ENCODE measurements around the gene NSG1. TPM values are rescaled to one million over a fixed set of nuclear protein-coding genes. Genes with fewer than 3 reads are reported as not detected.

Gene NSG1
- total and polyA plus RNA-seq, 2 donors (not counting 3 experiments of a cell fraction or from before 2014, with no cell fraction given), result 2.0 to 2.9 TPM

DNA sequence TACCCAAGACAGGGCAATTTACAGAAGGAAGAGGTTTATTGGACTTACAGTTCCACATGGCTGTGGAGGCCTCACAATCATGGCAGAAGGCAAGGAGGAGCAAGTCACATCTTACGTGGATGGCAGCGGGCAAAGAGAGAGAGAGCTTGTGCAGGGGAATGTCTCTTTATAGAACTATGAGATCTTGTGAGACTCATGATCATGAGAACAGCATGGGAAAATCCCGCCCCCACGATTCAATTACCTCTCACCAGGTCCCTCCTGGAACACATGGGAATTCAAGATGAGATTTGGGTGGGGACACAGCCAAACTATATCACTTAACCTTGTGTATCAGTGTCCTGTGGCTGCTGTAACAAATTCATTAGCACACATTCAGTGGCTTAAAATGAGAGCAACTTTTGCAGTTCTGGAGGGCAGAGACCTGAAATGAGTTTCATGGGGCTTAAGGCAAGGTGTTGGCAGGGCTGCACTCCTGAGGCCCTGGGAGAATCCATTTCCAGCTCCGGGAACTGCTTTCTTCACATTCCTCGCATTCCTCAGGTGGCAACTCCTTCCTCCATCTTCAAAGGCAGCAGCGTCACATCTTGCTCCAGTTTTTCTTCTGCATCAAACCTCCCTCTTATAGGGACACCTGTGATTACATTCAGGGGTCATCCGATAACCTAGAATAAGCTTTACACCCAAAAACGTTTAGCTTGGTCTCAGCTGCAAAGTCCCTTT lies 22.3 kb upstream of the NSG1 start:
- no peaks in the 10 kb centered on the region for H3K9me3 ChIP-seq (replicated peaks; ENCODE audit: control insufficient read depth, insufficient read depth, low read length)
- H3K4me2 ChIP-seq (ENCODE audit: insufficient read depth, low read length), result no peak overlapping the region
- H3K9me1 ChIP-seq (replicated peaks; ENCODE audit: control insufficient read depth, extremely low read depth, insufficient read depth, low read length), result no peaks in the 10 kb centered on the region
- no peaks in the 10 kb centered on the region for H3K79me2 ChIP-seq (ENCODE audit: control insufficient read depth, insufficient read depth, low read length)
- FAIRE-seq, result no peak
- no peak for DNase-seq (ENCODE audit: low read depth, low spot score)
- H3K9ac ChIP-seq (replicated peaks; ENCODE audit: extremely low read depth, insufficient read depth, low read length), result no peak overlapping the region
- no peak overlapping the region for H3K4me3 ChIP-seq (replicated peaks in 1 of 3; ENCODE audit: insufficient read depth in 1 of 3, low read depth in 1 of 3, low read length in 3 of 3)
- CTCF ChIA-PET, result no interaction called here
- POLR2A ChIA-PET, result no interaction called here
- BruUV-seq (replicated peaks), result no TSS peak
- H3K27ac ChIP-seq (ENCODE audit: insufficient read depth, low read depth, low read length), result no peak overlapping the region
- H2AFZ ChIP-seq (ENCODE audit: low read depth, low read length), result no peak overlapping the region
- no peaks in the 10 kb centered on the region for H3K36me3 ChIP-seq (ENCODE audit: control insufficient read depth in 2 of 2, extremely low read depth in 1 of 2, insufficient read depth in 2 of 2, low read length in 2 of 2)
- TF ChIP-seq GATA2 (IDR thresholded peaks at IDR 0.05; ENCODE audit: insufficient read depth, insufficient read length, low read depth, low read length) (no peak), POLR2AphosphoS5 (IDR thresholded peaks at IDR 0.05; ENCODE audit: insufficient read depth, low read depth, low read length) (no peak), POLR2A (IDR thresholded peaks at IDR 0.05; ENCODE audit: low read depth, low read length) (no peak), EZH2 (IDR thresholded peaks at IDR 0.05; ENCODE audit: borderline replicate concordance, low read depth, low read length, severe bottlenecking) (no peak), FOS (IDR thresholded peaks at IDR 0.05; ENCODE audit: borderline replicate concordance, insufficient read depth, low read length) (no peak), JUN (IDR thresholded peaks at IDR 0.05; ENCODE audit: borderline replicate concordance, insufficient read depth, insufficient read length, low read depth) (no peak), MYC (IDR thresholded peaks at IDR 0.05; ENCODE audit: low read depth, low read length) (no peak)
- TF ChIP-seq, protein P1, sequence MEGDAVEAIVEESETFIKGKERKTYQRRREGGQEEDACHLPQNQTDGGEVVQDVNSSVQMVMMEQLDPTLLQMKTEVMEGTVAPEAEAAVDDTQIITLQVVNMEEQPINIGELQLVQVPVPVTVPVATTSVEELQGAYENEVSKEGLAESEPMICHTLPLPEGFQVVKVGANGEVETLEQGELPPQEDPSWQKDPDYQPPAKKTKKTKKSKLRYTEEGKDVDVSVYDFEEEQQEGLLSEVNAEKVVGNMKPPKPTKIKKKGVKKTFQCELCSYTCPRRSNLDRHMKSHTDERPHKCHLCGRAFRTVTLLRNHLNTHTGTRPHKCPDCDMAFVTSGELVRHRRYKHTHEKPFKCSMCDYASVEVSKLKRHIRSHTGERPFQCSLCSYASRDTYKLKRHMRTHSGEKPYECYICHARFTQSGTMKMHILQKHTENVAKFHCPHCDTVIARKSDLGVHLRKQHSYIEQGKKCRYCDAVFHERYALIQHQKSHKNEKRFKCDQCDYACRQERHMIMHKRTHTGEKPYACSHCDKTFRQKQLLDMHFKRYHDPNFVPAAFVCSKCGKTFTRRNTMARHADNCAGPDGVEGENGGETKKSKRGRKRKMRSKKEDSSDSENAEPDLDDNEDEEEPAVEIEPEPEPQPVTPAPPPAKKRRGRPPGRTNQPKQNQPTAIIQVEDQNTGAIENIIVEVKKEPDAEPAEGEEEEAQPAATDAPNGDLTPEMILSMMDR (IDR thresholded peaks at IDR 0.05; ENCODE audit: extremely low read depth in 1 of 2, insufficient read depth in 1 of 2, low read depth in 1 of 2, low read length in 2 of 2), result no peak
- TF ChIP-seq, protein P2, sequence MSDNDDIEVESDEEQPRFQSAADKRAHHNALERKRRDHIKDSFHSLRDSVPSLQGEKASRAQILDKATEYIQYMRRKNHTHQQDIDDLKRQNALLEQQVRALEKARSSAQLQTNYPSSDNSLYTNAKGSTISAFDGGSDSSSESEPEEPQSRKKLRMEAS (IDR thresholded peaks at IDR 0.05; ENCODE audit: insufficient read depth, insufficient read length), result no peak
- dilution Hi-C loops (cut with MboI; ENCODE audit: extremely low pct_ligation_motif_present, low sequenced_read_pairs) (no loop called here), intact Hi-C loops (cut with micrococcal nuclease) (no loop called here)
- no peaks in the 10 kb centered on the region for H4K20me1 ChIP-seq (replicated peaks; ENCODE audit: control insufficient read depth, extremely low read depth, insufficient read depth, low read length)
- no peaks in the 10 kb centered on the region for H3K4me1 ChIP-seq (ENCODE audit: control insufficient read depth, extremely low read depth, insufficient read depth, low read length)
- peaks cover 0 to 2% of the 10 kb centered on the region in 2 experiments for H3K27me3 ChIP-seq (ENCODE audit: control insufficient read depth in 2 of 2, insufficient read depth in 2 of 2, low read length in 2 of 2)

Measured in endothelial cell of umbilical vein (primary cell).